Tibial nerve (tissue), 4 donors: ENCODE results near the gene SSBP2. TPM values are rescaled to one million over a fixed set of nuclear protein-coding genes. Genes with fewer than 3 reads are reported as not detected.
A peak's percentile ranks its signal among the peaks of the same experiment; 100 is the strongest.

Experiments used
- DNase-seq, 2 donors: peaks; one replicate each; pipeline ENCODE4 v3.0.0-alpha.2; 2019; ENCODE audit warnings: low spot score in 2 of 2
- H3K27ac ChIP-seq, 4 donors: fragments of 200-600 bp; sonication (generic) in 3 of 4; one replicate each; pipeline ENCODE4 v1.5.1; 2017 to 2019; ENCODE audit warnings: mild to moderate bottlenecking in 1 of 4
- H3K27me3 ChIP-seq, 2 donors: fragments of 200-600 bp; sonication (generic) in 1 of 2; one replicate each; pipeline versions ENCODE4 v1.5.1 to v1.6.0; 2017 to 2019
- H3K36me3 ChIP-seq, 3 donors: fragments of 200-600 bp; sonication (generic); one replicate each; pipeline ENCODE4 v1.5.1; 2018 to 2019
- H3K4me1 ChIP-seq, 4 donors: fragments of 200-600 bp; sonication (generic) in 3 of 4; one replicate each; pipeline ENCODE4 v1.5.1; 2017 to 2019
- H3K4me3 ChIP-seq, 4 donors: fragments of 200-600 bp; sonication (generic) in 3 of 4; one replicate each; pipeline ENCODE4 v1.5.1; 2017 to 2019; ENCODE audit warnings: mild to moderate bottlenecking in 1 of 4, moderate library complexity in 1 of 4
- H3K9me3 ChIP-seq, 4 donors: fragments of 200-600 bp; sonication (generic) in 3 of 4; one replicate each; pipeline ENCODE4 v1.5.1; 2017 to 2019
- CTCF ChIP-seq, 5 experiments: fragments of 200-600 bp in 3 of 5; fragments of 450-650 bp in 2 of 5; sonication (generic) in 3 of 5; IDR thresholded peaks; one replicate each; pipeline ENCODE4 v1.5.1; 2016 to 2019; ENCODE audit warnings: antibody characterized with exemption in 5 of 5, mild to moderate bottlenecking in 3 of 5, moderate library complexity in 2 of 5
- EP300 ChIP-seq, 2 donors: sonication (generic); formaldehyde crosslinking; IDR thresholded peaks; one replicate each; pipeline ENCODE4 v1.6.1; 2017; ENCODE audit warnings: antibody characterized with exemption in 2 of 2, mild to moderate bottlenecking in 1 of 2
- POLR2A ChIP-seq, 2 donors: fragments of 450-650 bp; IDR thresholded peaks; one replicate each; pipeline ENCODE4 v1.6.1; 2017; ENCODE audit warnings: antibody characterized with exemption in 2 of 2, mild to moderate bottlenecking in 2 of 2, moderate library complexity in 2 of 2
- WGBS, 2 donors: methylation state at CpG; one replicate each; pipeline ENCODE4 v1.1.5; 2018; 5-methylcytosine and 5-hydroxymethylcytosine counted together
- total RNA-seq, 4 donors: library from RNA; depleted of rRNA; stranded (reverse); fragments of >200 nt; gene quantifications; one replicate each; pipeline ENCODE4 v1.1.0, GENCODE V29; 2016

SSBP2 gene
- total RNA-seq, 4 donors from 2014 or later: 62.6 to 95.1 (median 77.5) TPM

- Histone ChIP-seq H3K4me1 (peaks cover 0 to 38% (median 21%) of the 10 kb centered on the region in 4 donors), H3K9me3 (no peaks in the 10 kb centered on the region), H3K4me3 (no peak overlapping the region), H3K36me3 (no peaks in the 10 kb centered on the region), H3K27ac (peak overlapping the region; percentile 41 to 83 (median 54)), H3K27me3 (no peaks in the 10 kb centered on the region)
- no peak for DNase-seq
- 31 to 34% methylated on average over 2 of the region's 2 CpGs for WGBS, 2 donors
- no peak for TF ChIP-seq CTCF (IDR thresholded peaks at IDR 0.05)
- TF ChIP-seq EP300 (IDR thresholded peaks at IDR 0.05): no peak
- TF ChIP-seq POLR2A (IDR thresholded peaks at IDR 0.05): no peak
Observed at GRCh38 chr5:81788329-81788728, 37.4 kb upstream of the SSBP2 start.

- Histone ChIP-seq H3K36me3 (no peaks in the 10 kb centered on the region), H3K27ac (peak overlapping the region; percentile 41 to 83 (median 54)), H3K4me1 (peaks cover 0 to 38% (median 21%) of the 10 kb centered on the region in 4 donors), H3K4me3 (peak overlapping the region in 3 of 4 donors; percentile 3 to 16 (median 7)), H3K9me3 (no peaks in the 10 kb centered on the region), H3K27me3 (no peaks in the 10 kb centered on the region)
- 4% methylated on average over 3 of the region's 3 CpGs for WGBS, 2 donors
- TF ChIP-seq CTCF (IDR thresholded peaks at IDR 0.05) (peak in 1 of 5 experiments; percentile 33), POLR2A (IDR thresholded peaks at IDR 0.05) (no peak), EP300 (IDR thresholded peaks at IDR 0.05) (peak in 1 of 2 donors; percentile 94)
- peak; percentile 63 to 97 for DNase-seq
Observed at GRCh38 chr5:81787474-81788242, 36.8 kb upstream of the SSBP2 start.

GRCh38 chr5:81786991-81787390, 36.1 kb upstream of the SSBP2 start:
- Histone ChIP-seq H3K27me3 (no peaks in the 10 kb centered on the region), H3K36me3 (no peaks in the 10 kb centered on the region), H3K4me3 (no peak overlapping the region), H3K27ac (peak overlapping the region; percentile 41 to 83 (median 54)), H3K4me1 (peaks cover 0 to 38% (median 21%) of the 10 kb centered on the region in 4 donors), H3K9me3 (no peaks in the 10 kb centered on the region)
- 53 to 57% methylated on average over 5 of the region's 5 CpGs for WGBS, 2 donors
- DNase-seq: no peak
- TF ChIP-seq CTCF (IDR thresholded peaks at IDR 0.05): no peak
- no peak for TF ChIP-seq POLR2A (IDR thresholded peaks at IDR 0.05)
- TF ChIP-seq EP300 (IDR thresholded peaks at IDR 0.05): no peak

- Histone ChIP-seq H3K27ac (peak overlapping the region; percentile 41 to 83 (median 54)), H3K4me3 (no peak overlapping the region), H3K4me1 (peaks cover 0 to 38% (median 21%) of the 10 kb centered on the region in 4 donors), H3K9me3 (no peaks in the 10 kb centered on the region), H3K36me3 (no peaks in the 10 kb centered on the region), H3K27me3 (no peaks in the 10 kb centered on the region)
- 82 to 84% methylated on average over 5 of the region's 5 CpGs for WGBS, 2 donors
- TF ChIP-seq CTCF (IDR thresholded peaks at IDR 0.05) (no peak), EP300 (IDR thresholded peaks at IDR 0.05) (no peak), POLR2A (IDR thresholded peaks at IDR 0.05) (no peak)
- DNase-seq: no peak
Observed at GRCh38 chr5:81786496-81786895, 35.6 kb upstream of the SSBP2 start.

GRCh38 chr5:81785322-81785721, 34.4 kb upstream of the SSBP2 start:
- 31 to 49% methylated on average over 4 of the region's 4 CpGs for WGBS, 2 donors
- no peak for DNase-seq
- H3K36me3 ChIP-seq: no peaks in the 10 kb centered on the region
- TF ChIP-seq EP300 (IDR thresholded peaks at IDR 0.05) (no peak), POLR2A (IDR thresholded peaks at IDR 0.05) (no peak), CTCF (IDR thresholded peaks at IDR 0.05) (no peak)
- no peaks in the 10 kb centered on the region for H3K27me3 ChIP-seq
- no peaks in the 10 kb centered on the region for H3K9me3 ChIP-seq
- peaks cover 0 to 38% (median 21%) of the 10 kb centered on the region in 4 donors for H3K4me1 ChIP-seq
- no peak overlapping the region for H3K27ac ChIP-seq
- no peak overlapping the region for H3K4me3 ChIP-seq
